Measurements from ENCODE around the gene MMP20.

GRCh38 chr11:102608699-102609098 is 16.4 kb downstream of the MMP20 start:
- TF ChIP-seq GATA3 (IDR thresholded peaks at IDR 0.05; ENCODE audit: low read depth, low read length) (no peak), GATA2 (IDR thresholded peaks at IDR 0.05; ENCODE audit: low read depth, low read length) (no peak)

Measured in SH-SY5Y (cell line).